HG03469 (cell line): ENCODE measurements around the gene TNPO2.
"Not testable (repeated sequence)": the region's sequence is repeated elsewhere in the genome, so short reads cannot be mapped to it uniquely, and the experiment has no call there.

Source experiments
- ATAC-seq: cut with Tn5 transposase; IDR thresholded peaks from one replicate; pipeline ENCODE4 v1.9.1; 2021; ENCODE audit warnings: mild to moderate bottlenecking, moderate library complexity, moderate number of reproducible peaks; ENCODE audit not compliant: unreplicated experiment

Gene TNPO2

DNA sequence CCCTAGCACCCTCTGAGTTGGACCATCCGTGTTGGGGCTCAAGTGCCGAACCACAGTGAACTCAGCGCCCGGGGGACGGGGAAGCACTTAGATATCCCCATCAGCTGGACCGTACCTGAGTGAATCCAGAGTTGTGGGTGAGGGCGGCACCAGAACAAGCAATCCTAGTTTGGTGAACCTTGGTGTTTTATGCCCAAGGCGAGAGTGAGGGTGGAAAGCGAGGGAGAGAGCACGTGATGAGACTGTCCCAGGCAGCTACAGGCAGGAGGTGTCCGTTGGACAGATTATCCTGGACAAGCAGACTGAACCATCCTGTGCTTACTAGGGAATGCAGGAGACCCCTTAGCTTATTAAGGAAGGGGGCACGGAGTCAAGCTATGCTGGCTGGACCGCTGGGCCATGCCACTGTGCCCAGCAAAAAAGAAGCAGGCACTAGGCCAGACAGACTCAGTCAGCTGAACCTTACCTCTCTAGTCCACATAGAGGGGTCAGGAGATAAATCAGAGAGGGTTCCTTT lies 14.2 kb upstream of the TNPO2 start:
- no peak for ATAC-seq

DNA sequence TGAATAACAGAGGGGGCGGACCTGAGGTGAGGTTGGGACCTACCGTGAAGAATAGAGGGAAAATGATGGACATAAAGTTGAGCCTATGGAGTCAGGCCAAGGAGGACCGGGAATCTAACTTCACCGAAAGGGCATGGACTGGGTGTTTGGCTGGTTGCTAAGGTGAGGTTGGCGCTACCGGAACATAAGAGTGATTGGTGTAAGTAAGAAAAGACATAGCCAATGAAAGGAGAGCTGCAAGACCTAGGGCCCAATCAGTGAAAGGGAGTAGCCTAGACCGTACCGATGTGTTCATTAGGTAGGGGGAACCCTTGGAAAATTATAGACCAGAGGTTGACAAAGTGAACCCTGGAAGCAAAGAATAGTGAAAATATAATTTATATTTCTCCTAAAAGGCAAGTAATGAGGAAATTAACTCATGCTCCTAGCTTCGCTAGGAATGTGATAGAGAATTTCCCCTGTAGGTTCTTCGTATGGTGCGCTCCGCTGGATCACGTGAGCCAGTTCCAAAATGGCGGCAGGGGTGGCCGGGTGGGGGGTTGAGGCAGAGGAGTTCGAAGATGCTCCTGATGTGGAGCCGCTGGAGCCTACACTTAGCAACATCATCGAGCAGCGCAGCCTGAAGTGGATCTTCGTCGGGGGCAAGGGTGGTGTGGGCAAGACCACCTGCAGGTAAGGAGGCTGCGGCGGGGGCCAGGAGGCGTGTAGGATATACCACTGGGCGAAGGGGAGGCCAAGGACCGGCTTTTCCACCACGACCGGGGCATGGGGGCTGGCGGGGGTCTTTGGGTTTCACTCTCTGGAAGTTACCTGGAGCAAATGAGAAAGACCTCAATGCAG lies 13.5 kb upstream of the TNPO2 start, which contains the start of gene GET3:
Gene GET3, plus strand, starts transcription at position 503 of the 840 bp plus-strand sequence. Its CDS starts 9 bp downstream, at position 512.
- peak; percentile 51 for ATAC-seq

DNA sequence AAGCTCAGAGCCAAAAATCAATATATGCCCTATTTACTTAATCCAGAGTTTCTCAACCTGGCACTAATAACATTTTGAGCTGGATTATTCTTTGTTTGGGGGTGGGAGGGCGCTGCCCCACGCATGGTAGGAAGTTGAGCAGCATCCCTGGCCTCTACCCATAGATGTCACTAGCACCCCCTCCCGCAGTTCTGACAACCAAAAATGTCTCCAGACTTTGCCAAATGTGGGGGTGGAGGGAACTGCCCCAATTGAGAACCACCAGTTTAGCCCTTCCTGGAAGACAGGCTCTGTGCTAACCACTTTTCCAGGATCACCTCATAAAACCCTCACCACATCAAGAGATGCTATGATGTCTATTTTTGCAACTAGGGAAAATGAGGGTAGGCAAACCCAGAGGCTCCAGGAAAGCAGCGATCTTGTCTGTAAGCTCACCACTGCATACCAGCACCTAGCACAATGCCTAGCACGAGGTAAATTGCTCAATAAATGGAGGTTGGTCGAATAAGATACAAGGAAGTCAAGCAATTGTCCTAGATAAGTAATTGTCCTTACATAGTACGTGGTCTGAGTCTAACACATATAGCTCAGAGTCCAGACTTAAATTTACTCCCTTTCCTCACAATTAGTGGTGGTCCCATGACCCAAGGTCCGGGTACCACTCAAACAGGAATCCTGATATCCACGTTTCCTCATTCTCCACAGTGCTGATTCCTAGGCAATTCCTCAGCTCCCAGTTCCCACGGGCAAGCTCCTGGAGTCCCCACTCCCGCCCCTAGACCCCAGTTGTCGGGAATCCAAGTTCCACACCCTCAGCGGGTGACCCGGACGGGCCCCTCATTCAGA lies 9.9 kb upstream of the TNPO2 start:
- ATAC-seq: no peak

DNA sequence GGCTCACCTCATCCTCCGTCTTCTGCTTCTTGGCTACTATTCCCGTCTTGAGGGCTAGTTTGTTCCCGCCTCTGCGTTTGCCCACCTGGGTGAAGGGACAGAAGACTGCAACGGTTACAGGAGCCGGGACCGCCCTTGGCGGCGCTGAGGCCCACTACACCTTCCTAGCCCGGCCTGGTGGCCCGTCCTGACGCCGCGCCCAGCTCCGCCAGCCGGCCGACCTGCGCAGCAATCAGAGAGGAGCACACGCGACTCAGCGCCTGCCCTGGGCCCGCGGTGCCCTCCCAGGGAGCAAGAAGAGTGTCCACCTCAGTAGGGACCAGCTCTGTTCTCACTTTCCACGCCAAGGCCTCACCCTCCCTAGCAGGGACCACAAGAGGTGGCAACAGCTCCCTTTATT lies 7.6 kb upstream of the TNPO2 start:
- ATAC-seq: no peak

- no peak for ATAC-seq
These were observed 6.3 kb upstream of the TNPO2 start for GRCh38 chr19:12730064-12730463.

DNA sequence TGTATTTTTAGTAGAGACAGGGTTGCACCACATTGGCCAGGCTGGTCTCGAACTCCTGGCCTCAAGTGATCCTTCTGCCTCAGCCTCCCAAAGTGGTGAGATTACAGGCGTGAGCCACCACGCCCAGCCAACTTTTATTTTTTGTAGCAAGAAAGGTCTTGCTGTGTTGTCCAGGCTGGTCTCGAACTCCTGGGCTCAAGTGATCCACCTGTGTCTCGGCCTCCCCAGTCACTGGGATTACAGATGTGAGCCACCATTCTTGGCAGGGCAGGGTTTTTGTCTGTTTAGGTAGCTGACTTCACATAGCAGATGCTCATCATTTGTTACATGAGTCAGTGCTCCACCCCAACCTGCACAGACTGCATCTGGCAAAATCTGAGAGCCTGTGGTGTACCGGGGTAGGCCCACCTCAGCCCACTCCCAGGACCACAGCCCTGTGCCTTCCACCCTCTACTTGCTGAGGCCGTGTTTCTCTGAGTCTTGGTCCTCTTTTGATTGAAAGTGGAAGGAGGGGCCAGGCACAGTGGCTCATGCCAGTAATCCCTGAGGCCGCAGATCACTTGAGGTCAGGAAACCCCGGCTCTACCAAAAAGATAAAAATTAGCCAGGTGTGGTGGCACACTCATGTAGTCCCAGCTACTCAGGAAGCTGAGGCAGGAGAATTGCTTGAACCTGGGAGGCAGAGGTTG lies 4.2 kb upstream of the TNPO2 start:
- ATAC-seq: no peak

DNA sequence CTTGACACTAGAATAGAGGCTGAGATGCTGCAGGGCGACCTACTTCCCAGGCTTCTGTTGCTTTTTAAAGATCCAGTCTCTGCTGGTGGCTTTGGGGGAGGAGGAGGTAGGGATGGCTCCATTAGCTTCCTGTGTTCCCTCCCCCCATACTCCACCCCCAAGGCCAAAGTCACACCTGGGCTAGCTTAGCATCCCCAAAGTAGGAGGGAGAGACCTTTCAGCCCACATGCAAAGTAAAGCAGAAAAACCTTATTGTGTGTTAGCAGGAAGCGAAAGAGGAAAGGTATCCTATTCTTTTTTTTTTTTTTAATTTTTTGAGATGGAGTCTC lies 3.2 kb upstream of the TNPO2 start:
- ATAC-seq: no peak

- not testable (repeated sequence) for ATAC-seq
These were observed 1.9 kb upstream of the TNPO2 start for GRCh38 chr19:12725612-12726011.

DNA sequence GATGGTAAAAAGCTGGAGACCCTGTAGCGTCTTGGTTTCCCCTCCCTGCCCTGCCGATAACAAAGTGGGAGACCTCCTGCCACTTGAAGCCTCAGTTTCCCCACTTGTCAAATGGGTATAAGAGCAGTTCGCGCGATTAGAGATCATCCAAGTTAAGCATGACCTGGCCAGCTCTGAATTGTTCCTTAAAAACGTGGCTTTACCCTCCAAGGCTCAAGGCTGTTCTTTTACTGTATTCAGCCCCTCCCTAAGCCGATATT lies 421 bp downstream of the TNPO2 start:
- no peak for ATAC-seq

- peak; percentile 55 for ATAC-seq
These were observed 959 bp downstream of the TNPO2 start for GRCh38 chr19:12722566-12723380.

GRCh38 chr19:12721656-12722565 lies 1.8 kb downstream of the TNPO2 start:
- ATAC-seq: no peak

GRCh38 chr19:12720851-12721655 lies 2.7 kb downstream of the TNPO2 start:
- no peak for ATAC-seq

- no peak for ATAC-seq
These were observed 3.4 kb downstream of the TNPO2 start for GRCh38 chr19:12720296-12720695.

DNA sequence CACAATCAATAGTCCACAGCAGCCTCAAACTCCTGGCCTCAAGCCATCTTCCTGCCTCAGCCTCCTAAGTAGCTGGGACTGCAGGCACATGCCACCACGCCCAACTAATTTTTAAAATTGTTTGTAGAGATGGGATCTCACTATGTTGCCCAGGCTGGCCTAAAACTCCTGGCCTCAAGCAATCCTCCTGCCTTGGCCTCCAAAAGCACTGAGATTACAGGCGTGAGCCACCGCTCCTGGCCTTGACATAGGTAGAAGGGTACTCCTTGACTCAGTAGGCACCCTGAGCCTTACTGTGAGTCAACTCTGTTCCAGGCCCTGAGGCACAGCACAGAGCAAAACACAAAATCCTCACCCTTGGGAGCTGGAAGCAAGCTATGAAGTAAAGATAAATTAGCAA lies 7.8 kb downstream of the TNPO2 start:
- ATAC-seq: no peak

DNA sequence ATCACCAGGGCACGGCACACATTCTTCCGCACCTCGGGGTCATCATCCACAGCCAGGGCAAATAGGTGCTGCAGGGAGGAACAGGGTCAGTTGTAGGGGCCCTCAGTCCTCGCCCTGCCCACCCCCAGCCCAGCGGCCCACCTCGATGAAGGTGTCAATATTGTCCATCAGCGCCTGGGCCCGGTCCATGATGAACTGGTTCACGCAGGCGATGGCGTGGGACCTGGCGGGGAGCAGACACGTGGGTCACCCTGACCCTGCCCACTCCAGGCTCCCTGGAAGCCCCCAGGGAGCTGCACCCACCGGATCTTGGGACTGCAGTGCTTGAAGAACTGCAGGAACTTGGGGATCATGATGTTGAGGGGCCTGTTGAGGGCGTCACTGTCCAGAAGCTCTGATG lies 8.6 kb downstream of the TNPO2 start:
- no peak for ATAC-seq

DNA sequence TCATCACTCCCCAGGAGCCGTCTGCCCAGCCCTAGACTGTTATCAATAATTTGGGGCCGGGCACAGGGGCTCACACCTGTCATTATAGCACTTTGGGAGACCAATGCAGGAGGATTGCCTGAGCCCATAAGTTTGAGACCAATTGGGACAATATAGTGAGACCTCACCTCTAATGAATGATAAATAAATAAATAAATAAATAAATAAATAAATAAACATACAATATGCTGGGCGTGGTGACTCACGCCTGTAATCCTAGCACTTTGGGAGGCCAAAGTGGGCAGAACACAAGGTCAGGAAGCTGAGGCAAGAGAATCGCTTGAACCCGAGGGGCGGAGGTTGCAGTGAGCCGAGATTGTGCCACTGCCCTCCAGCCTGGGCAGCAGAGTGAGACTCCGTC lies 10.4 kb downstream of the TNPO2 start:
- not testable (repeated sequence) for ATAC-seq

DNA sequence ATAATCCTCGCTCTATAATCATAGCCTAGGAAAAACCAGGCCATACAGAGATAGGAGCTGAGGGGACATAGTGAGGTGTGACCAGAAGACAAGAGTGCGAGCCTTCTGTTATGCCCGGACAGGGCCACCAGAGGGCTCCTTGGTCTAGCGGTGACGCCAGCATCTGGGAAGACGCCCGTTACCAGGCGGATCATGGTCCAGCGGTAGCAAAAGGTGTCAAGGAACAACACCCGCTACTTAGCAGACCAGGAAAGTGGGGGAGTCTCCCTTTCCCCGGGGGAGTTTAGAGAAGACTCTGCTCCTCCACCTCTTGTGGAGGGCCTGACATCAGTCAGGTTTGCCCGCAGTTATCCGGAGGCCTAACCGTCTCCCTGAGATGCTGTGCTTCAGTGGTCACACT lies 11.7 kb downstream of the TNPO2 start:
- not testable (repeated sequence) for ATAC-seq

DNA sequence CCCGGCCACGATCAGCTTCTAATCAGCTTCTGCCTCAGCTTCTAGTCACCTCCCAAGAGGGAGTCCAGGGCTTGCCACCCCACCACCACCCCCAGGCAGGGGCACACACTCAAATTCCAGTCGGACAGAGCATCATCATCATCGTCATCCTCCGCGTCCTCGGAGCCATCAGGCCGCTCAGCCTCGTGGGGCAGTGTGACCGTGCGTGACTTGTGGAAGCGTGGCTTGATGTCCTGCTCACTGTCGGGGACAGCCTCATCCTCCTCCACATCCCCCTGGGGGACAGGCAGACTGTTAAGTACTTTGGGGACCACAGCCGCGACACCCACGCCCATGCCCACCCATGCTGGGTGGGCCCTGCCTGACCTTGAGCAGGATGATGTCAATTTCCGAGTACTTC lies 12.5 kb downstream of the TNPO2 start:
- no peak for ATAC-seq

DNA sequence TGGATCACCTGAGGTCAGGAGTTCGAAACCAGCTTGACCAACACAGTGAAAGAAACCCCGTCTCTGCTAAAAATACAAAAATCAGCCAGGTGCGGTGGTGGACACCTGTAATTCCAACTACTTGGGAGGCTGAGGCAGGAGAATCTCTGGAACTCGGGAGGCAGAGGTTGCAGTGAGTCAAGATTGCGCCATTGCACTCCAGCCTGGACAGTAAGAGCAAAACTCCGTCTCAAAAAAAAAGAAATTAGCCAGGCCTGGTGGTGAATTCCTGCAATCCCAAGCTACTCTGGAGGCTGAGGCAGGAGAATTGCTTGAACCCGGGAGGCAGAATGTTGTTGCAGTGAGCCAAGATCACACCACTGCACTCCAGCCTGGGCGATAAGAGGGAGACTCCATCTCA lies 15.1 kb downstream of the TNPO2 start:
- no peak for ATAC-seq
